ENCODE measurements around the gene PCDH12. TPM values are rescaled to one million over a fixed set of nuclear protein-coding genes. Genes with fewer than 3 reads are reported as not detected.

Gene PCDH12
- total and polyA plus RNA-seq, 2 of the 8 experiments (the other 6 are each of a cell fraction or from before 2014, with no cell fraction given), result 0.06 to 0.17 TPM

DNA sequence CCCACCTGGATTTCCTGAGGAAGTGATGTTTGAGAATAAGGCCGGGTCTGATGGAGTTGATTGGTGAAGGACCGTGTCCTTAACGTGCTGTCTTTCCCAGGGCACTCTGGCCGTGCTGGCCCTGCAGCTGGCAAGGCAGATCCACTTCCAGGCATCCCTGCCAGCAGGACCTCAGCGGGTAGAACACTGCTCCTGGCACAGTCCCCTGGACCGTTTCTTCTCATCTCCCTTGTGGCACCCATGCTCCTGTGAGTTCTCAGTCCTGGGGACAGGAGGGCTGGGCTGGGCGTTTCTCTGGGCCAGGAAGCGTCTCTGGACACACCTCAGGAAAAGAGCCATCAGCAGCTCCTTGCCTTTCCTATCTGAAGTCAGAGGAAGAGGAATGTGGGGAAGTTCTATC is 30.0 kb downstream of the PCDH12 start:
- H3K79me2 ChIP-seq (ENCODE audit: control insufficient read depth in 1 of 2, insufficient read depth in 2 of 2, low read length in 2 of 2), result peaks cover 4 to 9% of the 10 kb centered on the region in 2 experiments; a peak in 2 of 4 replicates
- no peak overlapping the region for H2AK5ac ChIP-seq (ENCODE audit: low read depth, low read length)
- no peak overlapping the region for H4K8ac ChIP-seq (ENCODE audit: extremely low read depth, insufficient read depth, low read length)
- peaks cover 0 to 3% (median 2%) of the 10 kb centered on the region in 4 experiments; a peak in 3 of 7 replicates for H3K4me1 ChIP-seq (replicated peaks in 1 of 4; ENCODE audit: control insufficient read depth in 3 of 4, insufficient read depth in 4 of 4, low read length in 3 of 4)
- peaks cover 28 to 74% (median 57%) of the 10 kb centered on the region in 4 experiments for H3K36me3 ChIP-seq (ENCODE audit: control insufficient read depth in 2 of 4, insufficient read depth in 4 of 4, low read length in 3 of 4)
- no peak overlapping the region for H2BK5ac ChIP-seq (ENCODE audit: low read depth, low read length)
- H2BK12ac ChIP-seq (ENCODE audit: low read depth, low read length), result no peak overlapping the region
- H4K91ac ChIP-seq (replicated peaks; ENCODE audit: insufficient read length, low read length), result no peak overlapping the region
- peaks cover 9% of the 10 kb centered on the region for H3K23me2 ChIP-seq (ENCODE audit: low read depth, low read length)
- H2BK20ac ChIP-seq (ENCODE audit: low read length), result no peak overlapping the region
- no peaks in the 10 kb centered on the region for H3K27me3 ChIP-seq (replicated peaks in 1 of 4; ENCODE audit: control insufficient read depth in 3 of 4, extremely low read depth in 1 of 4, insufficient read depth in 3 of 4, low read length in 3 of 4)
- no peak overlapping the region for H3K56ac ChIP-seq (replicated peaks; ENCODE audit: insufficient read length, low read depth, low read length)
- H3K18ac ChIP-seq (ENCODE audit: extremely low read depth, low read length), result no peak overlapping the region
- H3K79me1 ChIP-seq (ENCODE audit: low read depth, low read length), result peaks cover 4% of the 10 kb centered on the region; the same call in 1 of the 2 replicates
- H4K20me1 ChIP-seq (replicated peaks in 1 of 2; ENCODE audit: control insufficient read depth in 1 of 2, insufficient read depth in 2 of 2, low read length in 2 of 2), result peaks cover 0 to 3% of the 10 kb centered on the region in 2 experiments
- no peak overlapping the region for H3K27ac ChIP-seq (ENCODE audit: low read depth, low read length)
- FAIRE-seq (no peak), DNase-seq (ENCODE audit: low read depth in 1 of 2, low spot score in 2 of 2) (no peak)
- no peaks in the 10 kb centered on the region for H3K9me3 ChIP-seq (ENCODE audit: insufficient read depth in 2 of 2, low read depth in 1 of 2, low read length in 1 of 2)
- no peak overlapping the region for H3K23ac ChIP-seq (ENCODE audit: insufficient read length)
- no peak overlapping the region for H3K4ac ChIP-seq (replicated peaks; ENCODE audit: insufficient read length, low read depth, low read length)
- WGBS, 2 experiments (ENCODE audit: extremely low coverage in 1 of 2, insufficient coverage in 1 of 2, insufficient read length in 1 of 2, insufficient replicate concordance in 2 of 2, low coverage in 1 of 2, low lambda C conversion rate in 2 of 2, missing lambda C conversion rate in 1 of 2), result 95% methylated on average over 8 of the region's 8 CpGs; no CpG with 5 or more reads in 1 of the 2 experiments
- POLR2A ChIA-PET (ENCODE audit: partially characterized antibody), result interaction anchor here (7.3 kb wide), 1 partner anchor 15 kb away, joined by 66 read pairs; no protein-coding TSS in a partner anchor
- H3K14ac ChIP-seq (ENCODE audit: insufficient read length), result no peak overlapping the region
- H2BK15ac ChIP-seq (ENCODE audit: low read length), result no peak overlapping the region
- no peak overlapping the region for H3K4me2 ChIP-seq (ENCODE audit: insufficient read depth in 1 of 2, low read depth in 2 of 2, low read length in 2 of 2)
- no peak overlapping the region for H3K9ac ChIP-seq (replicated peaks in 1 of 4; ENCODE audit: extremely low read depth in 1 of 4, low read depth in 3 of 4, low read length in 3 of 4)
- H2BK120ac ChIP-seq (replicated peaks; ENCODE audit: low read depth, low read length), result no peak overlapping the region
- CTCF ChIA-PET (ENCODE audit: partially characterized antibody), result interaction anchor here (0.9 to 2.5 kb wide), 5 partner anchors 12 to 49 kb away, joined by 3 to 10 read pairs (median 3); partner anchors contain the start of gene PCDH1
- no peak overlapping the region for H3K4me3 ChIP-seq (ENCODE audit: extremely low read depth in 1 of 4, insufficient read depth in 2 of 4, low read depth in 3 of 4, low read length in 4 of 4)
- H2AFZ ChIP-seq (ENCODE audit: low read length), result no peak overlapping the region
- no peak overlapping the region for H4K5ac ChIP-seq (ENCODE audit: insufficient read length, low read depth, low read length)
- TF ChIP-seq TAF1 (IDR thresholded peaks at IDR 0.05; ENCODE audit: low read depth, low read length) (no peak), RFX5 (IDR thresholded peaks at IDR 0.05; ENCODE audit: borderline replicate concordance, low read depth, low read length) (no peak), SAP30 (IDR thresholded peaks at IDR 0.05; ENCODE audit: insufficient read depth, insufficient replicate concordance, low read length) (no peak), EP300 (IDR thresholded peaks at IDR 0.05; ENCODE audit: borderline replicate concordance in 1 of 2, low read depth in 2 of 2, low read length in 2 of 2) (no peak), FOSL1 (IDR thresholded peaks at IDR 0.05; ENCODE audit: insufficient read depth, low read depth, low read length) (no peak), RBBP5 (IDR thresholded peaks at IDR 0.05; ENCODE audit: borderline replicate concordance, low read depth, low read length) (no peak), PHF8 (conservative IDR thresholded peaks at IDR 0.05; ENCODE audit: low read depth, low read length) (no peak), SP1 (IDR thresholded peaks at IDR 0.05; ENCODE audit: low read depth, low read length) (no peak), KDM4A (IDR thresholded peaks at IDR 0.05; ENCODE audit: low read depth, low read length, severe bottlenecking) (no peak), BACH1 (IDR thresholded peaks at IDR 0.05; ENCODE audit: low read length) (no peak), POLR2AphosphoS5 (IDR thresholded peaks at IDR 0.05; ENCODE audit: low read depth, low read length) (no peak)
- TF ChIP-seq, protein P1, sequence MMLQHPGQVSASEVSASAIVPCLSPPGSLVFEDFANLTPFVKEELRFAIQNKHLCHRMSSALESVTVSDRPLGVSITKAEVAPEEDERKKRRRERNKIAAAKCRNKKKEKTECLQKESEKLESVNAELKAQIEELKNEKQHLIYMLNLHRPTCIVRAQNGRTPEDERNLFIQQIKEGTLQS (IDR thresholded peaks at IDR 0.05; ENCODE audit: insufficient read depth, low read depth, low read length), result no peak
- TF ChIP-seq, protein P2, sequence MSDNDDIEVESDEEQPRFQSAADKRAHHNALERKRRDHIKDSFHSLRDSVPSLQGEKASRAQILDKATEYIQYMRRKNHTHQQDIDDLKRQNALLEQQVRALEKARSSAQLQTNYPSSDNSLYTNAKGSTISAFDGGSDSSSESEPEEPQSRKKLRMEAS (IDR thresholded peaks at IDR 0.05), result no peak
